CD4-positive, alpha-beta T cell treated with Interleukin-15 for 4 hours (primary cell): ENCODE data around the gene CDC42BPB.

Experiments used
- DNase-seq: peaks from one replicate; pipeline ENCODE4 v3.0.0-alpha.2; 2020; ENCODE audit warnings: low spot score

CDC42BPB gene

DNA sequence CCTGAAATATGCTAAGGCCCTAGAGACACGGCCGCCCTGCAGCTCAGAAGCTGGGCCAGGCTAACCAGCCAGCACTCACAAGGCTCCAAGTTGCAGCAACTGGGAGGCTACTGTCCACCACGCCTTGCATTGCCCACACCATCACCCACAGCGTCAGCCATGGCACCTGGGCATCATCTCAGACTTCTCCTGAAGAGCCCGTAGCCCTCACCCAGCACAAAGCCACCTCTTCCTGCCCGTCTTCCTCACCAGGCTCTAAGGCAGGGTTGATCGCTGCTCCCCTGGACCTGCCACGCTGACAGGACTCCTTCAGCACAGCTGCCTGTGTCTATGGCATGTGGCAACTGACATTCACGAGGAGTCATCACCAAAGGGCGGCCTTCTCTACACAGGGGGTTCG is 38.1 kb downstream of the CDC42BPB start:
- DNase-seq = no peak

DNA sequence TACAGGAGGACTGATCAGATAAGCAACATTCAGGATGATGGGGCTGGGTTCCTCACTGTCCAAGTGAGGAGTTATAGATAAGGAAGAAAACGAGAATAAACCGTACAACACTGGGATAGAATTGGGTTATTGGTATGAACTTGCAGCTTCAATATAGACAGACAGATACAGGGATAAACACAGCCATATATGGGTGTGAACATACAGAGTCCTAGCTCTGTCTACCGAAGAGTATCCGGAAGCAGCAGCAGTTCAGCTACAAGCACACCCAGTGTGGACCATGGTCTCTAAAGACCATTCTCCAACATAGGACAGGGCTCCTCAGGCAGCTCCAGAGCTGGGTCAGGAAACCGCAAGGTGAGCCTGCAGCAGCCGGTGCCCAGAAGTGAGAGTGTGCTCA is 40.8 kb downstream of the CDC42BPB start:
- DNase-seq = no peak

DNA sequence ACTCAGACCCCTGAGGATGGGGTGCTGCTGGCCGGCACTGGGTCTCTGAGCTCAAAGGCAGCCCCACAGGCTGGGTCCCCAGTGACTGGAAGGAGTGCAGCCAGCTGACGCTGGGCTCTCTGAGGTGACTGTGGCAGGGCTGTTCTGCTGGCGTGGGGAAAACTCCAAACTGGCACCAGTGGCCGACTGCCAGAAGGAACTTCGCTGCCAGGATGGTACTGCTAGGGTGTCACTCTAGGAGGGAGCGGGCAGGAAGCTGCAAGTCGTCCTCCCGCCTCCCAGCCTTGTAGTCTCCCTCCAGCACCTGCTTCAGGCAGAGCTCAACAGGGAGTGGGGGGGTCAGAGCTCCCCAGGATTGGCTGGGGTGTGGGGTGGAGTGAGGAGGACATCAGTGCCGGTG is 41.3 kb downstream of the CDC42BPB start:
- DNase-seq = no peak

DNA sequence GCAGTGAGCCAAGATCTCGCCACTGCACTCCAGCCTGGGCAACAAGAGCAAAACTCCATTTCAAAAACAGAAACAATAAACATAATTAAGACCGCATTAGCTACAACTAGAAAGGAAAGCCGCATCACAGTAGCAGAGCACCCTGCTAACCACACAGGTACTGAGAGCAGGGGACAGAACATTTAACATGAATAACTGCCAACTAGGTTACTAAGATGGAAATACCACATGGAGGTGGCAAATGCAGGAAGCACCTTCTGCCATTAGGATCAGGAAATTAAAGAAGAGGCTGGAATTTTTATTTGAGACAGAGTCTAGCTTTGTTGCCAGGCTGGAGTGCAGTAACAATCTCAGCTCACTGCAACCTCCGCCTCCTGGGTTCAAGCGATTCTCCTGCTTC is 41.9 kb downstream of the CDC42BPB start:
- DNase-seq = no peak

DNA sequence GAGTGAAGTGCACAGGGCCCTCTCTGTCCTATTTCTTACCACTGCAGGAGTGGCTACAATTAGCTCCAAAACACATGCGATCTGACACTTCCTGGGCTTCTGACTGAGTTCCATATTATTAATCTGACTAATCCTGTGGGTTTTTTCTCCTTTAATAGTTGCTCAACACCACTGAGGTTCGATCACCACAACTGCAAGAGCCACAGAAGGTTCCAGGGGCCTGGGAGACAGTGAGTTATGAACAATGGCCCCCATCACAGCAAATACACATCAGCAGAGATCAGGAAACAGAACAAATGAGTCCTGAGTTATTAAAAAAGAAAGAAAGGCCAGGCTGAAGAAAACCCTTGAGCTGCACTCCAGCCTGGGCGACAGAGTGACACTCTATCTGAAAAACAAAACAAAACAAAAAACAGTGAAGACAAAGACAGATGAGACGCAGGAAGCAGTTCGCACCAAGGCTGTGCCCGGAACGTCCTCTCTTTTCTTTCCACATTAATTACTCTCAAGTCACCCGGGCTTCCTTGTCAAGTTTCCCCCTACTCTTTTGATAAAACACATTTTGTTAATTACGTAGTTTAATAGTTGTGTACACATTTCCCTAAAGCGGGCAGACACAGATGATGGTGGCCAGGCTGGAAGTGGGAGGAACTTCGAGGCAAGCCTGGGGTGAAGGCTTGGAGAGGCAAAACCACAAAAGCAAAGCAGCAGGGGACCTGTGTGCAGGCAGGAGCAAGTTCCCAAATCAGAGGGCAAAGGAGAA is 42.7 kb downstream of the CDC42BPB start:
- no peak for DNase-seq

DNA sequence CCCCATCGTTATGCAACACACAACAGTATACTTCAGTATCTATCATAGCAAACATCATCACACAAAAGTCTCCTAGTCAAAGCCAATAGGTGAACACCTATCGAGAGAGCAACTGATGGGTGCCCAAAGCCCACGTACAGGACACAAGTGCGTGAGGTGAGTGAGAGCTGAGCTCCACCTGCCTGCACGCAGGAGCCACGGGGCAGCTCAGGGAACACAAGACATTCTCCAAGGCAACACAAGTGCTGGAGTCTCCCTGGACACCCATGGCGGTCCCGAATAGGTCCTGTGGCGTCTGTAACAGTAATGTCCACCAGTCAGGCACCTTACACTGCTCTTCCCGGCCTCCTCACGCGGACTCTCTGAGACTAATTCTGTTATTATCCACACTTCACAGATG is 44.3 kb downstream of the CDC42BPB start:
- DNase-seq = no peak

DNA sequence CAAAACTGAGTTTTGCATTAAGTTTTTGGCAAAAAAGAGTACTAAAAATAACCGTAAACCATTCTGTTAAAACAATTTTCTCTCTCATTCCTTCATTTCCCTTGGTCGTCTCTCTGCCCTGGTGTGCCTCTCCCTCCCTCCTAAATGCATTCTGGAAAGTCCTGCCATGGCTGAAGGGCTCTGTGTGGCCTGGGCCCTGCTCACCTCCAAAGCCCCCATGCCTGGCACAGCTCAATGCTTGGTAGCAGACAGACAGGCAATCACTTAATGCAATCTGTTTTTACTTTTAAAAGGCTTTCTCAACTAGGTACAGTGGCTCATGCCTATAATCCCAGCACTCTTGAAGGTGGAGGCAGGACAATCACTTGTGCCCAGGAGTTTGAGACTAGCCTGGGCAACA is 47.8 kb downstream of the CDC42BPB start:
- DNase-seq = no peak

DNA sequence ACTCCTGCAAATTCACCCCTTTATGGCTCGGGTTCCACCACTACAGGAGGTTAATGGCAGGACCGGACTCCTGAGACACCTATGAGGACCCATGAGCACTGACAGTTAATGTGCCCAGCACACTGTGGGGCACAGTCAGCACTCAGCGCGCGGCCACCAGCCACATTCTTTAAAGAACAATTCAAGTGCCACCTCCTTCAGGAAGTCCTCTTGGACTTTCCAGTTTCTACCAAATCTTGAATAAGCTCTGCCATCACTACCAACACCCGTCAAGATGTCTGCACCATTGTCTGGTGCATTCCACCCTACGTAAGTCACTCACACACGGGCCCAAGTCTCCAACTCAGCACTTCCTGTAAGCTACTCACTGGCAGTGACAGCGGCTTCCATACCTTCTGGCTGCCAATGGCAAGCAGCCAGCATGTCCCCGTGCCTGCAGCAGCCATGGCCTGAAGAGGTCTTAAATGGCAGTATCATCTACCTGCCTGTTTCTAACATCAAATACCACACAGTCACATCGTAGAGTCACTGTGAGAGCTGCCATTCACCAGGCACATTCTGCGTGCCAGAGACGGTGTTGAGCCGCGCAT is 48.5 kb downstream of the CDC42BPB start:
- DNase-seq = no peak

DNA sequence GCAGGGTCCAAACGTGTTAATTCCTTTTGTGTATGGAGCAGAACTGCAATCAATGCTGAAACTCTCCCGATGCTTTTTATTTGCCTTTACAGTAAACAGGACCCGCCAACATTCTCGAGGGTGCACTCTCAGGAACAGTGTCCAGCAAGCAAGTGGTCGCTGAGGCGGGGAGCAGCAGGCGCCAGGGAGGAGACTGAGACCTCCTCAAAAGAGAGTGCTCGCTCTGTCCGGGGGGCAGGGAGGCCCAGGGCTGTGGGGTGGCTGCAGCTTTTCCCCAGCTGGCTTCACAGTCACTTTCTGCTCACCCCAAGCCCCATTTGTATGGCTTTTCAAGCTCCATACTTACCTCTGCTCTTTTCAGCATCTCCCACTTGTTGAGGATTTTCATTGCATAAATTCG is 49.2 kb downstream of the CDC42BPB start:
- DNase-seq = no peak

DNA sequence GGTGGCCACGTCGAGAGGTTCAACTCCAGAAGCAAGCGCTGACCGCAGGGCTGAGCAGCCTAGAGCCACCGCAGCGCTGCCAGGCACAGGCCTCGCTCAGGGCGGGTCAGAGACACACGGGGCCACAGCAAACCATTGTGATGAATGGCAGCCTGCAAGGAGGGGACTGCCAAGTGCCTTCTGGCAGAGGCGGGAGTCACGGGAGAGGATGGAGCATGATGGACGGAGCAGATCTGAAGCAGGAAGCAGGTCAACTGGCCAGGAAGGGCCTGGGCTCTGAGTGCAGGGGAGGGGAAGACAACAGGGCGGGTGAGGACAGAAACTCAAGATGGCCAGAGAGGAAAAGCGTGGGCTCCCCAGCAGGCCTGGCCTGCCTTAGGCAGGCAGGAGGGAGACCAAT is 49.8 kb downstream of the CDC42BPB start:
- DNase-seq = no peak

DNA sequence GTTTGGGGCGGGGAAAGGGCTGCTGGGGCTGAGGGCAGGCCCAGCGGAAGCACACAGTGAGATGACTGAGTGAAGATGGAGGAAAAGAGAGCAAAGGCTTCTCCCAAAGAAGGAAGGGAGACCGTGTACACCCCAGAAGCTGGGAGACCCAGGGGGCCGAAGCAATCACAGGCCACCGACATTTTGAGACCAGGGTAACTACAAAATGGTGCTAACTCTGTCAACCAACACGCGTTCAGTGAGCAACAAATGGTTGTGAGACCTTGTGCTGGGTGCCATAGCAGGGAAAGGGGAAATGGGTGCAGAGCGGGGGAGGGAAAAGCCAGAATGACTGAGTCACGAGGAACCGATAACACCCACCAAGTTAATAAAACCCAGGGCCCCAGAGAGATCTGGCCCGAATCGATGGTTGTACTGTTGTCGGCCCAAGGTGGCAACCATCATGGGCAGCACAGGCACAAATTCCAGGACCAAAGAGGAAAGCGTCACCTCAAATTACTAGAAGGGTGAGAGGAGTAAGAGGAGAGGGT is 50.3 kb downstream of the CDC42BPB start:
- no peak for DNase-seq

DNA sequence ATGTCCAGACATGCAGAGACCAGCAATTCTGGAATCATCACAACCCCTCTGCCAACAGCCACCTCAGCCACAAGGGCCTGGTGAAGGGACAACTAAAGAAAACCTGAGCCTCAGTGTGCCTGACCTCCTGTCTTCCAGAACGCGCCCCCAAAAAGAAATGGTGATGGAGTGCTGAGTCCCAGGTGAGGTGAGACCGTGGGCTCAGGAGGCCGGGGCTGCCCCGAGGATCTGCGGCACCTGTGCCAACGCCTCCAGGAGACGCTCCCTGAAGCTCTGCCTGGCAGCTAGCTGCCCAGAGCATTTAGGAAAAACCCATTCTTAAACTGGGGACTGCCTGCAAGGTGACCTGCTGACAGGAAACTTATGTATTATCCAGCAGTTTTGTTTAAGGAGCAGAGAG is 51.2 kb downstream of the CDC42BPB start:
- no peak for DNase-seq

DNA sequence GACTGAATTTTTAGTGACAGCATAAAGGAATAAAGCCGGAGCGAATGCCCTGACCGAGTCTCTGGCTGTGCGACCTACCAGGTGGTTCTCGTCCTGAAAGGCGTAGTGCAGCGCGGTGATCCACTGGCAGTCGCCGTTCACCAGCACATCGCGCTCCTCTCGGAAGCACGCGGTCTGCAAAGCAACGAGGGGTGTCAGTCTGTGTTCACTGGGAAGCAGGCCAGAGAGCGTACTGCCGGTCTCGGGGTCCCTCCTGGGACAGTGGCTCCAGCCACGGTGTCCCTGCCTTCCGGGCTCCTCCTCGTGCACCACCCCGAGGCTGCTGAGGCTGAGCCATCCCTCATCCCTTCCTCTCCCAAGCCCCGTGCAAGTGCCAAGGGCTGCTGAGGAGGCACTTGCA is 53.5 kb downstream of the CDC42BPB start:
- DNase-seq = no peak

DNA sequence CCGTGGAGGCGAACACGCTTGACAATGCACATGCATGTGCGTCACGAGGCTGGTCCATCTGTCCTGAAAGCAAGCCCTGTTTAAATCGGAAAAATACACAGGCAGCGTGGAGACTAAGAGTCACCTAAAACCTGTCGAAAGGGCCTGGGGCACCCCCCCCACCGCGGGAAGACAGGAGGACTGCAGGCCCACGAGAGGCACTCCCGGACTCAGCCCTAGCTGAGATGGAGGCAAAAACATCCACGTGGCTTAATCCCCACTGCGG is 54.1 kb downstream of the CDC42BPB start:
- no peak for DNase-seq

DNA sequence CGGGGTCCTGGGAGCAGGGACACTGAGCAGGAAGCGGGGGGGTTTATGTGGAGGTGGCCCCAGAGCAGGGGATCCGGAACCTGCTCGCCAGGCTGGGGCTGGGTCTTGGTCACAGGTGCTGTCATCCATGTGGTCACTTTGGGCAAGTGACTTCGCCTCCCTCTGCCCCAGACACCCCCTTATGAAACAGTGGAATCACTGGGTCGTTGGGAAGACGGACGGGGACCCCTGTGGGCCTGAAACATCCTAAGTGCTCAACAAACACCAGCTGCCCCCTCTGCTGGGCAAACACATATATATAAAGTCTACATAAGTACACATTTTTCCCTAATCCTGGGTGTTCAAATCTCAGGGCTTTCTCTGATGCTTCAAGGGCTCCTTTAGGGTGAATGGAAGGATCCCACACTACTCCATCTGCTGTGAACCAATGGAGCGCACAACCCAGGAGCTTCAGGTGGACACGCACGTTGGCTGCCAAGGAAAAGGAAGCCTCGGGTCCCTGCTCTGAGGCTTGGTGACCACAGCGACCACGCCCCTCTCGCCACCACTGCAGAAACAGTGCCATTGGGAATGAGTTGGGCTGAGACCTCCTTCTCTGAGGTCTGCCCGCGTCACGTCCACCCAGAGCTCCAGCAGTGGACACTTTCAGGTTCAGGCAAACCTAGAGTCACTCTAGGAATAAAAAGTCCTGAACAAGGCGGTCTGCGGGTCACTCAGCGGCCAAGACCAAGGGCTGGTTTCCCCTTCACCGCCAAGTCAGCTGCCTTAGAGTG is 54.6 kb downstream of the CDC42BPB start:
- DNase-seq = no peak

DNA sequence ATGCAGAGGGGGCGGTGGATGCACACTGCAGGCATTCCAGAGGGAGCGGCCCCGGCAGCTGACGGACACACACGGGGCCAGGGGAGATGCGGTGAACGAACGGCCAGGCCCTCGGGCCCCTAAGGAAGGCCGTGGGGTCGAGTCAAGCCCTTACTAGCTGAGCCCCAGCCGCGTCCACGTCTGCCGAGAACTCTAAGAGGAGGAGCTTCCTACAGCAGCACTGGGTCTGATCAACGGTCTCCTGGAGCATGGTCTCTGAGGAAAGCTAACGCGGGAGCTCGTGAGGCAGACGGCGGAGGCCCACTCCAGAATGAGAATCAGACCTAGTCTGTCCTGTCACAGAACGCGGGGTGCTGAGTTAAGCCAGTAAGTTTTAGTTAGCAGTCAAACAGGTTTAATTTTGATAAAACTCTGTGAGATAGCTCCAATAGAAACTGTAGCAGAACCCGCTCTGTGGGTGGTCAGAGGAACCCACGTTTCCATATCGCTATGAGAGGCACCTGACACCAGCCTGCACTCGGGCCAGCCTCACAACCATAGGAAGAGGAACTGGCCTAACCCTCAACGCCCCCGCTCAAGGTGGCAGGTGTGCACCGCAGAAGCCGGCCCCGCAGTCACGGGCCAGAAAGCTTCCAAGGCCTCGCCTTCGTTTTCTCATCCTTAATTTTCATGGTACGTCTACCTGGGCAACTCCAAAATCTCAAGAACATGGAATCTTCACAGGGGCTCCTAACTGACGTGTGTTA is 55.5 kb downstream of the CDC42BPB start:
- no peak for DNase-seq

DNA sequence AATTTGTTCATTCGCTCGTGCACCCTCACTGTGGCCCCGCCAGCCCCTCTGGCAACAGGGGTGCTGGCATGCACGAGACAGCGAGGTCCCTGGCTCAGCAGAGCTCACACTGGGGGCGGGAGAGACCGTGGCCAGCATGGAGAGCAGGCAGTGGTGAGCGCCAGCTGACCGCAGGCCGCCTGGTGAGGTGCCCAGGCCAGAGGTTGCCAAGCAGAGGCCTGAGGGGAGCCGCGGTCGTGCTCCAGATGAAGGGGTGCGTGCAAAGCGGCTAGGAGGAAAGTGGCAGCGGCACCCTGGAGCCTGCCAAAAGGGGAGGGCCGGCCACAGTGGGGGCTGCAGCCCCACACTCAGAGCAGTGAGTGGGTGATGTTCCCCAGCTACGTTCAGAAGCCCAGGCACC is 56.1 kb downstream of the CDC42BPB start:
- DNase-seq = no peak

DNA sequence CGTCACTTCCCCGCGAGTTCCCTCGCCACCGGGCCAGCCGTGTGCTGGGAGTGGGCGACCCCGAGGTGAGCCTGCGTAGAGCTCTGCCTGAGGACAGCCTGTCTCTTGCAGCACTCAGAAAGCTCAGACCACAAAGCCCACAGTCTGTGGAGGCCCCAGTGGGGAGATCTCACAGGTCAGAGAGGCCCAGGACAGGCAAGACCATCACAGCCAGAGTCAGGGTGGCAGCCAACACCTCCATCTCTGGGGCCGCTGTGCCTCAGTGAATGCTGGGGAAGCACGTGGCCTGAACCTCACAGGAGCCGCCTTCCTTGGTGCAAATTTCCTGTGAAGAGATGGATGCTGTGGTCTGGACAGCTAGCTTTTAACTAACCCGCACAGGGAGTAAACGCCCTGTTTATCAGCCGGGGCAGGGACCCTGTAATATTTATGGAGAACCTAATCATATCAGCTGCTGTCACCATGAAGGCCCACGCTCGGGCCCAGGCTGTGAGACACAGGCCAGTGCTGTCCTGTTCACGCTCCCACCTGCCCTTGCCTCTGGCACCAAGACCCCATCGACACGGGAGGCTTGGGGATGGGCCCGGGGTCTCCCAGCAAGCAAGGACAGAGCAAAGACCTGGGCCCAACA is 56.9 kb downstream of the CDC42BPB start:
- DNase-seq = no peak

DNA sequence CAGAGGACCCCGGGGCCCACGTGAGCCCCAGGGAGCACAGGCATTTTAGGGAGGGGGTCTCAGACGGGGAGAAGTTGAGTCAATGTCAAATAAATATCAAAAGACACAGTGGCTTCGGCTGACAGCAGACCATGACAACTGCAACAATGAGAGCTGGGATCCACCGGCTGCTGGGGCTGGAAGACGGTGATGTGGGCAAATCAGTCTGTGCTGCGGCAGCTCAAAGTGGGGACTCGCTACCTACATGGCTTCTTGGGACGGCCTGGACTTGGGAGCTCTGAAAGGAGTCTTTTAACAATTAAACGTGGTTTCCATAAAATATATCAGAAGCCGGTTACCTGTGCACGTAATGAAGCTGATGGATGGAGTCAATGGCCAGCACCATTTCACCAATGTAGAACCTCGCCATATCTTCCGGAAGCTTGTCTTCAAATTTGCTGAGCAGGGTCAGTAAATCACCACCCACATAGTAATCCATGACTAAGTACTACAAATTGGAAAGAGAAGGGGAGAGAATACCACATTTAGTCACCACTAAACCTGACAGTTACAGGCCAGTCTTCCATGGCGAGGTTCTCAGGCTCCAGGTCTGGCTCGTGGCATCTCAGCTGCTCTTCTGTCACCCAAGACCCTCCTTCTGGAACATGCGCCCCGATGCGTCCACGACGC is 58.0 kb downstream of the CDC42BPB start:
- no peak for DNase-seq

DNA sequence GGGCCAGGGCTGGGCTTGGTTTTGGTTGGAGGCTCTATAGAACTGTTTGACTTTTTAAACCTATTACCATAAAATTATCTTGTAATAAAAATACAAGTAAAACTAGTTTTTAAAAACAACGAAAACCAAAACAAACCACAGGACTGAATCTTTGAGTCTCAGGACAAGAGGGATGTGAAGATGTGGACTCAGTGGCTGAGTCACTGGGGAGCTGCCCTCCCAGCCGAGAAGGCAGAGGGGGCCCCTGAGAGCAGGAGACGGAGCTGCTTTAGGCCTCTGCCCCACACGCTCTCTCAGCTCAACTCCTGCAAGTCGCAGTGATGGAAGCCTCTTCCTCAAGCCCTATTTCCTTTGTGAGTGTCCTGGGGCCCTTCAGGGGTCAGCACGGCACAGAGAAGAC is 59.0 kb downstream of the CDC42BPB start:
- DNase-seq = no peak

DNA sequence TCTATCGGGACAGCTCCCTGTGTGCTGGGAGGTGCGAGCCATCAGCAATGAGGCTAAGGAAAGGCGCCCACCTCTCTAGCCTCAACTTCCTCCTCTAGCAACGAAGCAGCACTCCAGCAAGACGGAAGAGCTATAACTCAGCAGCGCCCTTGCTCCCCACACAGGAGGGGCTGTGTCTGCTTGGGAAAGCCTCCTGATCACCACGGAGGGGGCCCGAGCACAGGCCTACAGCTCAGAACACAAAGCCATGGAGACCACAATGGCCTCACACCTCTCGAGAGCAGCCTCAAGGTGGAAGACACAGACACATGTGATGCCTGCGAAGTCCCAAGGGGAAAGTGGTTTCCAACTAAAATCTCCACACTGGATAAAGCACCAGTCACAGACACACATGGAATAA is 60.4 kb downstream of the CDC42BPB start:
- DNase-seq = no peak

DNA sequence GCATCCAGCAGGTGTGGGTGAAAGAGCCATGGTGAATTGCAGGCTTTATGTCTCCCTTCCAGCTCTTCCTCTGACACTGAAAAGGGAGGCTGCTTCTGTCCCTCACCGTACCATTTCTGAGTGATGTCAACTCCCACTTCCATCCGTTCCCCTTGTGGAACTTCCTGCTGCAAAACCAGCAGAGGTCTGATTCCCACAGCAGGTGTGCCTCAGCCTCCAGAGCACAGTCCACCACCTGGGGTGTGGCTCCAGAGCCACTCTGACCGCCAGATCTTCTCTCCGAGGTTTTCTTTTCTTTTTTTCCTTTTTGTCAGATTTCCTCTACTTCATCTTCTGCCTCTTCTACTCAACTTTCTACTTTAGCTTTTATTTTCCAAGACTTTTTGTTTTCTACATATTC is 62.7 kb downstream of the CDC42BPB start:
- no peak for DNase-seq
